Panc1 (cell line): ENCODE measurements around the gene SNX27.

ENCODE experiments used
- CTCF ChIP-seq: fragments of 450-650 bp; IDR thresholded peaks from 2 replicates; pipeline ENCODE4 v1.5.1; 2017; ENCODE audit warnings: mild to moderate bottlenecking
- SIN3A ChIP-seq: IDR thresholded peaks from 2 replicates; pipeline ENCODE4 v1.6.1; 2012; ENCODE audit warnings: low read depth, mild to moderate bottlenecking, low read length, moderate library complexity, borderline replicate concordance; ENCODE audit not compliant: insufficient read depth

- no peak for TF ChIP-seq CTCF
- TF ChIP-seq SIN3A: no peak
Observed at GRCh38 chr1:151596166-151596953, 15.5 kb upstream of the SNX27 start.
